Transverse colon (tissue), 4 donors: Measurements from ENCODE around the gene PROM2. TPM values are rescaled to one million over a fixed set of nuclear protein-coding genes. Genes with fewer than 3 reads are reported as not detected.

ENCODE experiments used
- DNase-seq: peaks from one replicate; pipeline ENCODE4 v3.0.0-alpha.2; 2019
- H3K27ac ChIP-seq, 4 donors: fragments of 200-600 bp; sonication (generic); 2 replicates each; pipeline ENCODE4 v1.5.1; 2016 to 2018; ENCODE audit warnings: inconsistent platforms in 4 of 4
- H3K27me3 ChIP-seq: fragments of 200-600 bp; sonication (generic); 2 replicates; pipeline ENCODE4 v1.5.1; 2017; ENCODE audit warnings: inconsistent platforms
- H3K36me3 ChIP-seq, 4 donors: fragments of 200-600 bp; sonication (generic); 2 replicates each; pipeline ENCODE4 v1.5.1; 2017 to 2019; ENCODE audit warnings: inconsistent platforms in 4 of 4
- H3K4me1 ChIP-seq, 4 donors: fragments of 200-600 bp; sonication (generic); 2 replicates each; pipeline ENCODE4 v1.5.1; 2017 to 2020; ENCODE audit warnings: inconsistent platforms in 4 of 4
- H3K4me3 ChIP-seq, 4 donors: fragments of 200-600 bp; sonication (generic); 1 replicate in 1 of 4; 2 replicates in 3 of 4; pipeline versions ENCODE4 v1.5.1 to v1.6.1; 2017 to 2019; ENCODE audit warnings: inconsistent platforms in 4 of 4
- H3K9me3 ChIP-seq, 2 donors: fragments of 200-600 bp; sonication (generic); 2 replicates each; pipeline ENCODE4 v1.5.1; 2017 to 2019; ENCODE audit warnings: inconsistent platforms in 2 of 2
- EP300 ChIP-seq: sonication (generic); formaldehyde crosslinking; IDR thresholded peaks from one replicate; pipeline ENCODE4 v1.6.1; 2017; ENCODE audit warnings: antibody characterized with exemption, low read depth
- POLR2A ChIP-seq: fragments of 450-650 bp; IDR thresholded peaks from one replicate; pipeline ENCODE4 v1.6.1; 2016; ENCODE audit warnings: antibody characterized with exemption, mild to moderate bottlenecking, moderate library complexity
- POLR2AphosphoS5 ChIP-seq, 3 donors: sonication (generic); formaldehyde crosslinking; IDR thresholded peaks; one replicate each; pipeline ENCODE4 v1.6.1; 2016; ENCODE audit warnings: antibody characterized with exemption in 3 of 3
- WGBS, 2 donors: methylation state at CpG; one replicate each; pipeline ENCODE4 v1.1.5; 2018; ENCODE audit warnings: low coverage in 1 of 2; 5-methylcytosine and 5-hydroxymethylcytosine counted together
- in situ Hi-C, 4 donors: fragments of 200-750 bp; cut with MboI; loops; one replicate each; pipeline versions ENCODE4 v1.15.0 to v1.15.1; 2017; ENCODE audit warnings: low sequenced_read_pairs in 3 of 4, low pct_ligation_motif_present in 1 of 4, low pct_unique_long_range_greater_than_20kb in 1 of 4
- intact Hi-C: fragments of 100-400 bp; cut with DNase I; formaldehyde crosslinking; loops from one replicate; pipeline ENCODE4 v1.15.1; 2023; ENCODE audit warnings: low total_unique reads
- total RNA-seq, 4 donors: library from RNA; depleted of rRNA; stranded (reverse); fragments of >200 nt; gene quantifications; one replicate each; pipeline ENCODE4 v1.1.0, GENCODE V29; 2016
- TF ChIP-seq, protein P1 (sequence below), 5 experiments: fragments of 200-600 bp in 3 of 5; fragments of 450-650 bp in 2 of 5; sonication (generic) in 3 of 5; IDR thresholded peaks; 1 replicate in 2 of 5; 2 replicates in 3 of 5; pipeline ENCODE4 v1.5.1; 2016 to 2017; ENCODE audit warnings: antibody characterized with exemption in 5 of 5, inconsistent platforms in 3 of 5, mild to moderate bottlenecking in 2 of 5, moderate library complexity in 1 of 5

Gene PROM2
- total RNA-seq, 4 donors from 2014 or later: 20.2 to 46.6 (median 28.6) TPM

DNA sequence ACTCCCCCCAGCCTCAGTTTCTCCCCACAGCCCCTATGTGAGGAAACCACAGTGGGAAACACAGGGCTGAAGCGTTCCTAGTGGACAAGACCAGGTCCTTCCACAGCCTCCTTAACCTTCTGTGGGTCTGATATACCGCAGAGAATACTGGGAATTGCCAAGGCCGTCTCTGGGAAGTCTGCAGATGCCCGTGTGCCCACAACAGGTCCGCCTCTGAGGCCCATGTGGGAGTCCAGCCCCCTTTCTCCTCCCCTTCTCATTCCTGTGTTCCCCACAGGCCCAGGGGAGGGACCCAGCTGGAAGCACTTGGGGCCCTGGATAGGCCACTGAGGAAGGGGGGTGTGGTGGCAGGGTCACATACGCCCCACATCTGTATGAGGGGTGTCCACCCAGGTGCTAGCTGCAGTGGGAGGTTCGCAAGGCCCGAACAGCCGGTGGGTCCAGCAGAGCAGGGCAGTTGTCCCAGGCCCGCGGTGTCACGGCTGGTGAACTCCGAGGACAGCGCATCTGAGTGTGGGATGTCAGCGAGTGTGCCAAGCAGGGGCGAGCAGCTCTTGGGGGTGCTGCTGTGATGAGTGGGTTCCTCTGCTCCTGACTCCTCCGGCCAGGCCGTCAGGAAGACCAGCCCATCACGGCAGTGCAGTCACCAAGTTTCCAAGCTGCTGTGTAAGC lies 20.5 kb downstream of the PROM2 start:
- H3K27ac ChIP-seq: no peak overlapping the region
- H3K9me3 ChIP-seq: no peaks in the 10 kb centered on the region
- in situ Hi-C loops: no loop called here
- H3K4me1 ChIP-seq: peaks cover 0 to 9% (median 2%) of the 10 kb centered on the region in 4 donors
- no peaks in the 10 kb centered on the region for H3K36me3 ChIP-seq
- 81% methylated on average over 12 of the region's 19 CpGs; no CpG with 5 or more reads in 1 of the 2 donors for WGBS, 2 donors
- no peaks in the 10 kb centered on the region for H3K27me3 ChIP-seq
- TF ChIP-seq POLR2A (no peak), EP300 (no peak), POLR2AphosphoS5 (IDR thresholded peaks at IDR 0.05) (no peak)
- TF ChIP-seq, protein P1, sequence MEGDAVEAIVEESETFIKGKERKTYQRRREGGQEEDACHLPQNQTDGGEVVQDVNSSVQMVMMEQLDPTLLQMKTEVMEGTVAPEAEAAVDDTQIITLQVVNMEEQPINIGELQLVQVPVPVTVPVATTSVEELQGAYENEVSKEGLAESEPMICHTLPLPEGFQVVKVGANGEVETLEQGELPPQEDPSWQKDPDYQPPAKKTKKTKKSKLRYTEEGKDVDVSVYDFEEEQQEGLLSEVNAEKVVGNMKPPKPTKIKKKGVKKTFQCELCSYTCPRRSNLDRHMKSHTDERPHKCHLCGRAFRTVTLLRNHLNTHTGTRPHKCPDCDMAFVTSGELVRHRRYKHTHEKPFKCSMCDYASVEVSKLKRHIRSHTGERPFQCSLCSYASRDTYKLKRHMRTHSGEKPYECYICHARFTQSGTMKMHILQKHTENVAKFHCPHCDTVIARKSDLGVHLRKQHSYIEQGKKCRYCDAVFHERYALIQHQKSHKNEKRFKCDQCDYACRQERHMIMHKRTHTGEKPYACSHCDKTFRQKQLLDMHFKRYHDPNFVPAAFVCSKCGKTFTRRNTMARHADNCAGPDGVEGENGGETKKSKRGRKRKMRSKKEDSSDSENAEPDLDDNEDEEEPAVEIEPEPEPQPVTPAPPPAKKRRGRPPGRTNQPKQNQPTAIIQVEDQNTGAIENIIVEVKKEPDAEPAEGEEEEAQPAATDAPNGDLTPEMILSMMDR (IDR thresholded peaks at IDR 0.05): no peak
- no peak overlapping the region for H3K4me3 ChIP-seq
- intact Hi-C loops: no loop called here
- DNase-seq: no peak

DNA sequence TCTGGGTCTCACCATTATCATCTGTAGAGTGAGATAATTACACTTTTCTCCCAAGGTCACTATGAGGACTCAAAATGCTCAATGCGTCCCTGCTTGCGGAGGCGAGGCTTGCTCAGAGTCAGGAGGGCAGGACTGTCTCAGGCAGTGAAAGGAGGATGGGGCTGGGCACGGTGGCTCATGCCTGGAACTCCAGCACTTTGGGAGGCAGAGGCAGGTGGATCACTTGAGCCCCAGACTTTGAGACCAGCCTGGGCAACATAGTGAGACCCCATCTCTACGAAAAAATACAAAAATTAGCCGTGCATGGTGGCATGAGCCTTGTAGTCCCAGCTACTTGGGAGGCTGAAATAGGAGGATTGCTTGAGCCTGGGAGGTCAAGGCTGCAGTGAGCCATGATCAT lies 21.1 kb downstream of the PROM2 start:
- peaks cover 0 to 9% (median 2%) of the 10 kb centered on the region in 4 donors for H3K4me1 ChIP-seq
- no peaks in the 10 kb centered on the region for H3K9me3 ChIP-seq
- H3K4me3 ChIP-seq: no peak overlapping the region
- WGBS, 2 donors: 85 to 89% methylated on average over 5 to 6 of the region's 6 CpGs
- intact Hi-C loops (no loop called here), in situ Hi-C loops (no loop called here)
- peaks cover 4% of the 10 kb centered on the region for H3K27me3 ChIP-seq
- DNase-seq: no peak
- no peaks in the 10 kb centered on the region for H3K36me3 ChIP-seq
- no peak overlapping the region for H3K27ac ChIP-seq
- TF ChIP-seq, protein P1 (IDR thresholded peaks at IDR 0.05): no peak
- TF ChIP-seq POLR2AphosphoS5 (IDR thresholded peaks at IDR 0.05) (no peak), POLR2A (no peak), EP300 (no peak)

DNA sequence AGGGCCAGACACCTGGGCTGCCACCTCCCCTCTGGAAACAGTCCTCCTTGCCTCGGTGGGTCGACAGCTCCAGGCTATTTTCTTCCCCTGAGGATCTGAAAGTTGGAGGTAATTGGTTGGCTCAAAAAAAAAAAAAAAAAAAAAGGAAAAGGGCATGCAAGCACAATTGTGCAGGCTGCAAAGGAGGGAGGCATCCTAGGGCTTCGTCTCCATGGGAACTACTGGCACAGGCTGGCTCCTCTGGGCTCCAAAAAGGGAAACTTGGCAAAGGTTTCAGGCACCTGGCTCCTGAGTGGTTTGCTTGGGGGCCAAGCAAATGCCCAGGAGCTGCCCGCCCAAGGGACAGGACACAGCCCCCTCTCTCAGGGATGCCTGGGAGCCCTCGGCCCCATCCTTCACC lies 21.8 kb downstream of the PROM2 start:
- H3K27ac ChIP-seq: no peak overlapping the region
- no peaks in the 10 kb centered on the region for H3K36me3 ChIP-seq
- no peak for DNase-seq
- intact Hi-C loops: no loop called here
- no peak overlapping the region for H3K4me3 ChIP-seq
- peaks cover 0 to 9% (median 2%) of the 10 kb centered on the region in 4 donors for H3K4me1 ChIP-seq
- WGBS, 2 donors: 30 to 53% methylated on average over 2 to 5 of the region's 5 CpGs
- TF ChIP-seq, protein P1 (IDR thresholded peaks at IDR 0.05): no peak
- no peak for TF ChIP-seq POLR2A
- TF ChIP-seq POLR2AphosphoS5 (IDR thresholded peaks at IDR 0.05): no peak
- no peak for TF ChIP-seq EP300
- peaks cover 4% of the 10 kb centered on the region for H3K27me3 ChIP-seq
- in situ Hi-C loops: no loop called here
- no peaks in the 10 kb centered on the region for H3K9me3 ChIP-seq

DNA sequence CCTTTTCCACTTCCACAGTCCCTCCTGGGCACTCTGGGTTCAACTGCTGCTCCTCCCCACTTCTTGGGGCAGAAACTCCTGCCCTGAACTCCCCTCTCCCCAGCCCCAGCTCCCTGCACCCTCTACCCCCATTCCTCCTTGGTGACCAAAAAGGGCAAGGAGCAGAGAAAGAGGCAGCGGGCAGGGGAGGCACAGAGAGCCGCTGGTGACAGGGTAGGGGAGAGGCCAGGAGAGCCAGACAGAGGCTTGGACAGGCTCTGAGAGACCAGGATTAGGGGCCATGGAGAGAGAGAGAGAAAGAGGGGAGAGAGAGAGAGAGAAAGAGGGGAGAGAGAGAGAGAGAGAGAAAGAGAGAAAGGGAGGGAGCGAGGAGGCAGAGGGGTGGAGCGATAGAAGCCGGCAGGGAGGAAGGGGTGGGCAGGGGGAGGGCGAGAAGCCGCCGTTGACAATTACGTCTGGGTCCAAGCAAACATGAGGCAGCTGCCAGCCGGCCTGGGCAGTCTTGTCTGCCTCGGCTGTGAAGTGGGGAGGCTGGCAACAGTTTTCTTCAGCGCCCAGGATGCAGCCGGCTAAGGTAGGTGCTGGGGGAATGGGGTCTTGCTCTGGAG lies 22.7 kb downstream of the PROM2 start, which contains the start of gene KCNIP3:
KCNIP3 (plus strand) TSS at position 468 of the 608 bp plus-strand sequence; CDS start at position 560, 92 bp downstream.
- Histone ChIP-seq H3K36me3 (no peaks in the 10 kb centered on the region), H3K4me1 (peaks cover 0 to 9% (median 2%) of the 10 kb centered on the region in 4 donors), H3K27me3 (peaks cover 4% of the 10 kb centered on the region), H3K9me3 (no peaks in the 10 kb centered on the region), H3K4me3 (peak within 1 kb of the TSS in 1 of 4 donors; percentile 16), H3K27ac (no peak within 1 kb of the TSS)
- WGBS, 2 donors: 0 to 5% methylated on average over 6 to 13 of the region's 13 CpGs
- intact Hi-C loops (no loop called here), in situ Hi-C loops (no loop called here)
- TF ChIP-seq POLR2A (no peak), POLR2AphosphoS5 (IDR thresholded peaks at IDR 0.05) (no peak), EP300 (no peak)
- TF ChIP-seq, protein P1 (IDR thresholded peaks at IDR 0.05): no peak
- DNase-seq: peak; percentile 35
